Right renal cortex interstitium (tissue), 3 donors: Measurements from ENCODE around the gene FBXL19. TPM values are rescaled to one million over a fixed set of nuclear protein-coding genes. Genes with fewer than 3 reads are reported as not detected.
"Not testable (repeated sequence)": the region's sequence is repeated elsewhere in the genome, so short reads cannot be mapped to it uniquely, and the experiment has no call there.

ENCODE experiments used
- DNase-seq, 3 donors: peaks; one replicate each; pipeline ENCODE4 v3.0.0-alpha.2; 2013; ENCODE audit warnings: low read depth in 3 of 3, low spot score in 2 of 3
- polyA plus RNA-seq, 3 donors: library from polyadenylated mRNA; unstranded; fragments of 120-200 nt; gene quantifications; one replicate each; pipeline ENCODE4 v1.2.1, GENCODE V29; 2013; ENCODE audit not compliant: insufficient read length in 3 of 3

Gene FBXL19
- 10 to 100 TPM; 16.1 to 20.5 (median 18.0) TPM for polyA plus RNA-seq

- DNase-seq: no peak
Observed at GRCh38 chr16:30923554-30924075, at the start of gene FBXL19. Gene FBXL19, plus strand, starts transcription at chr16:30923572. Its CDS starts 2,183 bp downstream, at chr16:30925755.

DNA sequence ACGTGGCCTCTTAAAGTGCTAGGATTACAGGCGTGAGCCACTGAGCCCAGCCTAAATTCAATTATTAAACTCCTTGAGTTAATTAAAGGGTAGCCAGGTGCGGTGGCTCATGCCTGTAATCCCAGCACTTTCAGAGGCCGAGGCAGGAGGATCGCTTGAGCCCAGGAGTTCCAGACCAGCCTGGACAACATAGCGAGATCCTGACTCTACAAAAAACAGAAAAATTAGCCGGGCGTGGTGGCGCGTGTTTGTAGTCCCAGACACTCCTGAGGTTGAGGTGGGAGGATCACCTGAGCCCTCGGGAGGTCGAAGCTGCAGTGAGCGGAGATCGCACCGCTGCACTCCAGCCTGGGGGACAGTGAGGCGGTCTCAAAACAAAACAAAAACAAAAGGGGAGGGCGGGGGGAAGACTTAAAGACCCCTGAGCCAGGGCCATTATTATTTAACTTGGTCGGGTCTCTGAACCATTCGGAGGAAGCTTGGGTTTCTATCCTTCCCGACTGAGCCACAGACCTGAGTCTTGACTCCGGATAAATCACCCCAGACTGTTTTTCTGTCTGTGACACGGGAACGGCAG is 49.0 kb upstream of the FBXL19 start:
- no peak for DNase-seq

GRCh38 chr16:30874821-30875717 is 48.3 kb upstream of the FBXL19 start:
- DNase-seq: peak in 2 of 3 donors; percentile 78 to 87

DNA sequence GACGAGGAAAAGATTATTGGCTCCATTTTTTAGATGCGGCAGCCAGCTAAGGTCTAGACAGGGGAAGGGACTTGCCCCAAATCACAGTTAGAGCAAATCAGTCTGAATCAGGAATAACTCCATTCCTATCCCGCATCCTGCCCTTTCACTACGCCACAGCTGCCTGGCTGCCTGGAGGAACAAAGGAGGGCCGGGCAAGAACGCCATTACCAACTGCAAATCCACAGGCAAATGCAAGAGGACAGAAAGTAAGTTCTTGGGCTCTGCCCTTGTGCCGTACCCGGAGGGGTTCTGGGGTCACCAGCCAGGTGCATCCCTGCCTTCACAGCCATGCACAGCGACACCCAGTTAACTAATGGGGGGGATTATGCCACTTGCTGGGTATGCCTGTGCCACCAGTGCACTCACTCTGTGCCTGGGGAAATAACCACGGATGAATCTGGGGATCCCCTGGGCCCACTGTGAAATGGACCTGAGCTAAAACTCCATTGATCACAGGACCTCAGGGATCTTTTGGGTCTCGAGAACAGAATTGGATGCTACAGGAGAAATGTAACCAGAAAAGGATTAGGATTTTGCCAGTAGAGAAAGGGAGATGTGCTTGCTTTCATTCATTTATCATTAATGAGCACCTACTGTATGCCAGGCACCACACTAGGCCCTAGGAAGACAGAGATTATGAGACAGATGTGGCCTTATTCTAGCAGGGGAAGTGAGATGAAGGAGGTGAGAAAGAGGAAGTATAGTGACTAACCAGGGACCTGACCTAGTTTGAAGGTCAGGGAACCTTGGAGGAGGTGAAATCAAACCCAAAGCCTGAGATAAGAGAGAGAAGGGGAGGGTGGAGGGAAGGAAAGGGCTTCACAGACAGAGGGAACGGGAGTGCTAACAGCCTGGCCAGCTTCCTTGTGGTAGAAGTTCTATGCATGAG is 47.2 kb upstream of the FBXL19 start:
- no peak for DNase-seq

GRCh38 chr16:30876867-30877266 is 46.5 kb upstream of the FBXL19 start:
- DNase-seq: no peak

DNA sequence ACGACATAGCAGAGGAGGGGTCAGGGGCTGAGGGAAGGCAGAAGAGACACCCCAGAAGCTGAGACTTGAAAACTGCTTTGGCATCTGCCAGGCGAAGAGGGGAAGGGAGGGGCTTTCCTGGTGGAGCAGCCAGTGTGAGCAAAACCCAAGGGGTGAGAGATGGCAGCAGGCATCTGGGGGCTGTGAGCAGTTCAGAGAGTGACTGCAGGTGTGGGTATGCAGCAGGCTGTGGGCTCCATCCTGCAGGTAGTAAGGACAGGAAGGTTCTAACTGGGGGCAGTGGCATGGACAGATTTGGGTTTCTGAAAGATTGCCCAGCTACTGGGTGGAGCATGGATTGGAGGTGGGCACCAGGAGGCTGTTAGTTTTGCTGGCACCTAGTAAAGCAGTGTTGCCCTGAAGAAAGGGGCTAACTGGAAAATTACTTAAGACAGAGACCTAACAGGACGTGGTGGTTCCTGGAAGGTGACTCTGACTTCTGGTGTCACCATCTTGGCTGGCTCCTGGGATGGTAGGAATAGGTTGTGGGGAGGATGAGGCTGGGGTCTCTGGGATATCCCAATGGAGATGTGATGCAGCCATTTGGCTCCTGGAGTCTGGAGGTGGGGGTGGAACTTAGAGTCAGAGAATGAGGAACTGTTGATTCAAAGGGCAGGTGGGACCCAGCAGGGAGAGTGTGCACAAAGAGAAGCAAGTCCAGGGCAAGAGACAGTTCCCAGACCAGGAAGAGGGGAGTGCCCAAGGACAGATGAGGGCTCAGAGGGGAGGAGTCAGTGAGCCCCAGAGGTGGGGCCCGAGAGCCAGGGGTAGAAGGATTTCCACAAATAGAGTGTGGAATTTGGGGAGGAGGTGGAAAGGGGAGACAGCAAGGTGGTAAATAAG is 40.7 kb upstream of the FBXL19 start:
- no peak for DNase-seq

GRCh38 chr16:30884760-30885159 is 38.6 kb upstream of the FBXL19 start:
- DNase-seq: no peak

GRCh38 chr16:30885196-30885595 is 38.2 kb upstream of the FBXL19 start:
- no peak for DNase-seq

- no peak for DNase-seq
Observed at GRCh38 chr16:30886145-30886544, 37.2 kb upstream of the FBXL19 start.

DNA sequence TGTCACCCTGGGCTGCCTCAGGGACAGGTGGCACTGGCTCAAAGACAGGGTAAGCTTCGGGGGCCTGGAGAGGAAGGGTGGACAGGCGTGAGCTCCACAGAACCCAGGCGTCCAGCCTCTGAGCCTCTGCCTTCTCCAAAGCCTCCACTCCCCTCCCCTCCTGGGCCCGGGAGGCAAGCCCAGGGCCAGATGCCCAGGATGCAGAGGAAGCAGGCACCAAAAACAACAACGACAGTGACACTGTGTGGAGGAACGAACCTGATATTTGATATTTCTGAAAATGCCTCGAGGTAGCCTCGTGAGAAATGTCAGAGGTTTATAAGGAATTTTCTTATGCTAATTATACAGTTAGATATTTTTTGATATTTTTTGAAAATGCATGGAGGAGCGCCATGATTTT is 35.4 kb upstream of the FBXL19 start:
- DNase-seq: no peak

- DNase-seq: no peak
Observed at GRCh38 chr16:30888856-30889499, 34.4 kb upstream of the FBXL19 start.

GRCh38 chr16:30889721-30890120 is 33.7 kb upstream of the FBXL19 start:
- no peak for DNase-seq

- not testable (repeated sequence) for DNase-seq
Observed at GRCh38 chr16:30891043-30891823, 32.1 kb upstream of the FBXL19 start.

GRCh38 chr16:30892670-30893416 is 30.5 kb upstream of the FBXL19 start:
- no peak for DNase-seq

DNA sequence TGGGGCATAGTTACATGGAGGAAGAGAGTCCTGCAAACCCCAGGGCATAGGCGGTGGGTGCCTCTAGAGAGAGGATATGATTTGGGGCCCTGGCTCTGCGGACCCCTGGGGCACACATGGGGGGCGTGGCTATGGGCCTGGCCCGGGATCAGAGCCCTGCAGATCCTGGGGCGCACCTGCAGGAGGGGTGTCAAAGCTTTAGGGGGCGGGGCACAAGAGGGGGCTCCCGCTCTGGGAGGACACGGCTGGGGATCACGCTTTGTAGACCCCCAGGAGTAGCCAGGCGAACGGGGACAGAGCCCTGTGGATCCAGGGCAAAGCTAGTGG is 30.0 kb upstream of the FBXL19 start:
- no peak for DNase-seq

DNA sequence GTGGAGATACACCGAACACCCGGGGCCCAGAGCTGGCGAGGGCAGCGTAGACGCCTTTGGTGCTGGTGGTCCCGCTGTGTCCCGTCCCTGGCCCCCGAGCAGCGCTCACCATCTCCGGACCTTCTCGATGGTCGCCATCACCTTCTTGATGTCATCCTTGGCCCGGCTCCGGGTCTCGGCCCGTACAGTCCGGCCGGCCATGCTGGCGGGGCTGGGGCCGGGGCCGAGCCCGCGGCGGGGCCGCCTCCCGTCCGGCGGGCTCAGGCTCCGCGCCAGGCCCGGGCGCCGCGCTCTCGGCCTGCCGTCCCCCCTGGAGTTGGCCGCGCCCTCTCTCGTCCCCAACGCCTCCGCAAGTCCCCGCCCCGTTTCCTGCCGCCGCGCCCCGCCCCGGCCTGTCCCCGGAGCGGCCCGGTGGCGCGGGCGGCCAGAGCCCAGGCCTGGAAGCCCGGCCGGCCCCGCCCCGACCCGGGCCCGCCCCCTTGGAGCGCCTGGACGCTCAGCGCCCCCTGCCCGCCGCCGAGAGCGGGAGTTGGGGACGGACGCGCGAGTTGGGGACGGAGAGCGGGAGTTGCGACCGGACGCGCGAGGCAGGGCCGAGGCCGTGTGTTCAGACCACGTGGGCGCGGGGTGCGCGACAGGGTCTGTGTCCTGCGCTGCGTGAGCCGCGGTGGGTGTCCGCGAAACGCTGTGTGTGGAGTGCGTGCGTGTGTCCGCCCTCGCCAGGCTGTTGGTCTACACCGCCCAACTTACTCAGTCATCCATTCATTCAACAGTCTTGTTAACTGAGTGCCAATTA is 29.4 kb upstream of the FBXL19 start, which contains the start of gene BCL7C:
BCL7C (minus strand) TSS at position 334 of the 796 bp plus-strand sequence; CDS start at position 201, 133 bp downstream.
- peak in 2 of 3 donors; percentile 80 to 84 for DNase-seq
